Coronary artery (tissue), 2 donors: ENCODE data around the gene IDUA.
"Not testable (repeated sequence)": the region's sequence is repeated elsewhere in the genome, so short reads cannot be mapped to it uniquely, and the experiment has no call there.

ENCODE experiments used
- DNase-seq: peaks from one replicate; pipeline ENCODE4 v3.0.0-alpha.2; 2017; ENCODE audit warnings: low spot score
- H3K27ac ChIP-seq, 2 donors: fragments of 200-600 bp; sonication (generic); one replicate each; pipeline ENCODE4 v1.5.1; 2016 to 2019
- H3K4me3 ChIP-seq: fragments of 200-600 bp; sonication (generic); 2 replicates; pipeline ENCODE4 v1.5.1; 2016; ENCODE audit warnings: mild to moderate bottlenecking, moderate library complexity
- TF ChIP-seq, protein P1 (sequence below): fragments of 200-600 bp; sonication (generic); IDR thresholded peaks from one replicate; pipeline ENCODE4 v1.5.1; 2019; ENCODE audit warnings: antibody characterized with exemption

Gene IDUA

DNA sequence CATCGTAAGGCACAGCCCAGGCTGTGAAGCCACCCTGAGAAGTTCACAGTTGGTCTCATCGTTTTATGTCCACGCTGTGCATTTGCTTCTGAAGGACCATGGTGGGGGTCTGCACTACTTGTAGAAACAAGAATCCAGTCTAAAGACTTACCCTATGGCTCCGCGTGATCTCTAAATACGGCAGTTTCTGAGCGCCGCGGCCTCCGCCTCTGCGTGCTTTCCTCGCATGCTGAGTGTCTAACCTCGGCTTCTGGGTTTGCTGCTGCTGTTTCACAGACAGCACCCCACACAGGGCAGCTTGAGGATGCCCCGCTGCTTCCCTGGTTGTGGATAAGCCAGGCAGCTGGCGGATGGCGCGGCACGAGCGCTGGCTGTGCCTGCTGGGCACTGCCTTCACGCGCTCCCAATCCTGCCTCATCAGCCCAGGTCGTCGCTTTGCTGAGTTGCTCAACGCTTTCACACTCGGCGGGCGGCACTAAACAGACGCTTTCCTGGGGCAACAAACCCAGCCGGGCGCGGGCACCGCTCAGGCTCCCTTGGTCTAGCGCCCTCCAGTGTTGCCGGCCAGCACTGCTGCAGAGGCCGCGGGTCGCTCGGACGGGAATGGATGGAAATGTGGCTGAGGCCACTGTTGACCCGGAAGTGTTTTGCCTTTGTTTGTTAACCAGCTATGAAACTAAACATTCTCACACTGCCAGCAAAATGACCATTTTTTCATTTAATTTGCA, 63.8 kb downstream of the IDUA start:
- Histone ChIP-seq H3K4me3 (no peak overlapping the region), H3K27ac (no peak overlapping the region)
- TF ChIP-seq, protein P1, sequence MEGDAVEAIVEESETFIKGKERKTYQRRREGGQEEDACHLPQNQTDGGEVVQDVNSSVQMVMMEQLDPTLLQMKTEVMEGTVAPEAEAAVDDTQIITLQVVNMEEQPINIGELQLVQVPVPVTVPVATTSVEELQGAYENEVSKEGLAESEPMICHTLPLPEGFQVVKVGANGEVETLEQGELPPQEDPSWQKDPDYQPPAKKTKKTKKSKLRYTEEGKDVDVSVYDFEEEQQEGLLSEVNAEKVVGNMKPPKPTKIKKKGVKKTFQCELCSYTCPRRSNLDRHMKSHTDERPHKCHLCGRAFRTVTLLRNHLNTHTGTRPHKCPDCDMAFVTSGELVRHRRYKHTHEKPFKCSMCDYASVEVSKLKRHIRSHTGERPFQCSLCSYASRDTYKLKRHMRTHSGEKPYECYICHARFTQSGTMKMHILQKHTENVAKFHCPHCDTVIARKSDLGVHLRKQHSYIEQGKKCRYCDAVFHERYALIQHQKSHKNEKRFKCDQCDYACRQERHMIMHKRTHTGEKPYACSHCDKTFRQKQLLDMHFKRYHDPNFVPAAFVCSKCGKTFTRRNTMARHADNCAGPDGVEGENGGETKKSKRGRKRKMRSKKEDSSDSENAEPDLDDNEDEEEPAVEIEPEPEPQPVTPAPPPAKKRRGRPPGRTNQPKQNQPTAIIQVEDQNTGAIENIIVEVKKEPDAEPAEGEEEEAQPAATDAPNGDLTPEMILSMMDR = no peak
- peak; percentile 63 for DNase-seq

- TF ChIP-seq, protein P1 = no peak
- Histone ChIP-seq H3K4me3 (no peak overlapping the region), H3K27ac (no peak overlapping the region)
- DNase-seq = peak; percentile 67
Observed at GRCh38 chr4:1051472-1051871, 64.6 kb downstream of the IDUA start.

DNA sequence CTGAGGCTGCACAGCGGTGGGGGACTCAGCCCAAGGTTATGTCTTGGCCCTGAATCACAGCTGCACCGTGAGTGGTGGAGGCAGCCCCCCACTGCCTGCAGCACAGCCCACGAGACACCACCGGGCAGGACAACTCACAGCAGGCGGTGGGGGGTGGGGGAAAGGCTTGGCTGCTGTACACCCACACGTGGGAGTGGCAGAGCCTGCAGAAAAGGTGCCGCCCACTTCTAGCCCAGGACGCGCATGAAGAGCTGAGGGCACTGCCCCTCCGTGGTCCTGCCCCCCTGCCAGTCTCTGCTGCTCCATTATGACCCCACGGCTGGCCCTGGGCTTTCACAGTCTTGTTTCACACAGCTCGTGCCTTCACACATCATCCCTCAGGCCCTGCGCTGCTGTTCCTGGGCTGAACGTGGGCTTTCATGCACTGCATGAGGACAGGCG, 65.4 kb downstream of the IDUA start:
- Histone ChIP-seq H3K27ac (no peak overlapping the region), H3K4me3 (no peak overlapping the region)
- peak; percentile 55 for DNase-seq
- TF ChIP-seq, protein P1 = no peak

- H3K27ac ChIP-seq = no peak overlapping the region
- peak; percentile 72 for DNase-seq
- H3K4me3 ChIP-seq = peak overlapping the region; percentile 38
- TF ChIP-seq, protein P1 = no peak
Observed at GRCh38 chr4:1053080-1053661, 66.3 kb downstream of the IDUA start.

DNA sequence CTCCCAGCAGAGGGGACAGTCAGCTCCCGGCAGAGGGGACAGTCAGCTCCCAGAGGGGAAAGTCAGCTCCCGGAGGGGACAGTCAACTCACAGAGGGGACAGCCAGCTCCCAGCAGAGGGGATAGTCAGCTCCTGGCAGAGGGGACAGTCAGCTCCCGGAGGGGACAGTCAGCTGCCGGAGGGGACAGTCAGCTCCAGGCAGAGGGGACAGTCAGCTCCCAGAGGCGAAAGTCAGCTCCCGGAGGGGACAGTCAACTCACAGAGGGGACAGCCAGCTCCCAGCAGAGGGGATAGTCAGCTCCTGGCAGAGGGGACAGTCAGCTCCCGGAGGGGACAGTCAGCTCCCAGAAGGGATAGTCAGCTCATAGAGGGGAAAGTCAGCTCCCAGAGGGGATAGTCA, 67.0 kb downstream of the IDUA start:
- DNase-seq, H3K27ac ChIP-seq: not testable (repeated sequence)
- peak overlapping the region; percentile 38 for H3K4me3 ChIP-seq
